Measurements from ENCODE around the gene TMEM107.
"Not testable (repeated sequence)": the region's sequence is repeated elsewhere in the genome, so short reads cannot be mapped to it uniquely, and the experiment has no call there.

TMEM107 gene

DNA sequence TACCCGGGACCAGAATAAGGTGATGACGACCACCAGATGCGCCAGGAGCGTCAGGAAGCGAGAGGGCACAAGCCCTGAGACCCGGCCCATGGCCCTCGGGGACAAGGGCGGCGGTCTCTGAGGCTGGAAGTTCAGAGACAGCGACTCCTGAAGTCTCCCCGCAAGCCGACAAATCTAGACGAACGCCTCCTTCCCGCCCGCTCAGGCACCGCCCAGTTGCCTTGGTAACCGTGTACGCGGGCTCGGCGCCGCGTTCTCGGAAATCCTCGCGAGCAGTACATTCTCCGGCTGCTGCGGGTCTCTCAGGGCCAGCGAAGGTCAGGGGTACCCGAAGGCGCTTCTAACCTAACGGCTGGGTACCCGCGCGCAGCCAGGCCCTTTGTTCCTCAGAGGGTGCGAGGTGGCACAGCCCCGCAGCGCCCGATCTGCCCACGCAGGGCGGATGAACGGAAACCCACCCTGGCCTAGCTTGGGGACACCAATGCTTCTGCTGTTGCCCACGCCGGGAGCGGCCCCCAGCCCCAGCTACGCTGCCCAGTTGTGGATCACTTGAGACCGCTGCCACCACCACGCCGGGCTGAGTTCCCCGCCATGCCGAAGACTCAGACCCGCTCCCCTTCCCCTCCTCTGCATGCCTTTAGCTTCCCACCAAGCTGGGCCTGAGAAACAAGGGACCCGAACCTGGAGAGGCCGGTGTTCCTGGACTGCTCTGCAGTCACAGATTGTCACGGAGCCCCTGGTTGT, at the start of gene TMEM107:
Gene TMEM107 (minus strand): TSS at position 184 of the 744 bp plus-strand sequence. CDS start 94 bp downstream, at position 90.
- peak; percentile 85 for DNase-seq (ENCODE audit: low spot score)

DNA sequence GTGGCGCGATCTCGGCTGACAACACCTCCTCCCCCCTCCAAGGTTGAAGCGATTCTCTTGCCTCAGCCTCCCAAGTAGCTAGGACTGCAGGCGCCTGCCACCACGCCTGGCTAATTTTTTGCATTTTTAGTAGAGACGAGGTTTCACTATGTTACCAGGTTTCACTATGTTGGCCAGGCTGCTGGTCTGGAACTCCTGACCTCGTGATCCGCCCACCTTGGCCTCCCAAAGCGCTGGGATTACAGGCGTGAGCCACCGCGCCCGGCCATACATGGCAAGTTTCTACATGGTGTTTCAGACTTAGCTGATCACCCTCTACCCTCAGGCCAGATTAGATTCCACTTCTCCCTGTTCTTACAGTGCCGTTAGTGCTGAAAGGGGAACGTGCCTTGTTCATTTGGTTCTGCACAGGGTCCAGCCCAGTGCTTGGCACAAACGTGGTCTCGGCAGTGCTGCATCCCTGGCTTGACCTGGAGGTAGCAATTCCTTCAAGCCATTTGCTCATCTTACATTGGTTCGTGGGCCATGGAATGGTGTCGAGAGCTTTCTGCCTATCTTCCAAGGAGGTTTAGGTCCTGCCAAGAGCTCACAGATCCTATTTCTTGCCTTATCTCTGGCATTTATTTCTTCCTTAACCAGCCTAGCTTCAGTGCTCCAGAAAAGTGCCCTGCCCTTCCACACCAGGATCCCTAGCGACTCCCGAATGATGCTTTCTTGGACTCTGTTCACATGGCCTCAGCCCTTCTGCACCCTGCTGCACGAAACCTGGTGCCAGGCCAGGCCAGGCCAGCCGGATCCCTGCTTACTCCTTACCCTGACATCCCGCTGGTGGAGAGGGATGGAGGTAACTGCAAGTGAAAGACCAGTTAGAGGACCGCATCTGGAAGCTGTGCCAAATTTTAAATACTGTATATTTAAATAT, 49.0 kb upstream of the TMEM107 start:
- no peak for DNase-seq (ENCODE audit: low spot score)

DNA sequence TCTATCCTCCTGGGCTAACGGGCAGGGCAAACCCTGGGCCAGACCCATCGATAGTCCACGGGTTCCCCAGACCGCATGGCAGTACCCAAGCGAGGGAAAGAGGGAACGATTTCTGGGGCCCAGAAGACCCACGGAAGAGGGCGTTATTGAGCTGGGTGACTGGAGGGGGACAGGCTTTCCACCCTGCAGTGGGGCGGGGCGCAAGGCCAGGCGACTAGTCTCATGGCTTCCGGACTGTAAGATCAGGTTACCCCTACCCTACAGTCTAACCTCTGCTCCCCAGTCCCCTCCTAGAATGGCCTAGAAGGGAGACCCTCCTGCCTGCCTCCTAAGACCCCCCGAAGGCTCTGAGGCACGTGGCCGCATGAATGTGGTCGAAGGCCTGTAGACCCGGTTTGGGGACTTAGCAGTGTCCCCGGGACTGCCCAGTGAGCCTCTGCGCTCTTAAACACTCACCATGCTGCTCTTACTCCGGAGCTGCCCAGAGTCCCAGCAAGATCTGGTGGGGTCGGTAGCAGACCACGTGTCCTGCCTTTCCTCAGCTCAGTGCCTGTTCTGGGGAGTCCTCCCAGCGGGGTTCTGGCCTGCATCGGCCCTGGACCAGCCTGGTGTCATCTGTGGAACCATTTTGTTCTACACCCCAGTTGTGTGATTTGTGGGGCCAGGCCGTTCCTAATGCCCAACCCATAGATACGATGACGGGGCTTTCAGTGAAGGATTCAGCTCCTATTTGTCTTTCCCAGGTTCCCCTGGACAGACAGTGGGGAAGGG, 47.4 kb upstream of the TMEM107 start:
- peak; percentile 56 for DNase-seq (ENCODE audit: low spot score)

DNA sequence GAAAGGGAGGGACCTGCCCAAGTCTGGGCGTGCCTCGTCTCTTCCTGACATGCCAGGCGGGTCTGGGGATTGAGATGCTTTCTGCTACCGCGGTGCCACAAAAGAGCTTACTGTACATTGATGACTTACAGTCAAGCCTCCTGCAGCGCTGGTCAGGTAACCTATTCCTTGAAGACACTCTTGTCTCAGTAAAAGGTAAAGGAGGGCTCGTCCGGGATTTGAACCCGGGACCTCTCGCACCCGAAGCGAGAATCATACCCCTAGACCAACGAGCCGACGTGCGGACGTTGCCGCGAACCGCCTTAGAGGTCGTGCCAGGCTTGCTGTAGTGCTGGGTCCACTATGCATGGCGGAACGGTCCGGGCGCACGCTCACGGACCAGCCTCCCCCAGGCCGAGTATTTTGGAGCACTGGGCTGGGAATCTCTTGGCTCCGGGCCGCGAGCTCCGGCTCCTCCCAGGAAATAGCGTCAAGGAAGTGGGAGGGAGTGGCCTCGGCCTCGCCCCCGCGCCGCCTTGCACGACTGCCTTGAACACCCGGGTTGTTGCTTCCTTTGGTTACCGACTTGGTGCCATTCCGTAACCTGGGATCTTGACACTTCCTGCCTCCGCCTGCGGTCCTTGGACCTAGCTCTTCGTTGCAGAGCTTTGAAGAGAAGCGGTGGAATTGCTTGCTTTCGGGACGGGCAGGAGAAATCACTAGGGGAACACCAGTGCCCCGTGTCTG, 46.6 kb upstream of the TMEM107 start:
- peak; percentile 97 for DNase-seq (ENCODE audit: low spot score)

DNA sequence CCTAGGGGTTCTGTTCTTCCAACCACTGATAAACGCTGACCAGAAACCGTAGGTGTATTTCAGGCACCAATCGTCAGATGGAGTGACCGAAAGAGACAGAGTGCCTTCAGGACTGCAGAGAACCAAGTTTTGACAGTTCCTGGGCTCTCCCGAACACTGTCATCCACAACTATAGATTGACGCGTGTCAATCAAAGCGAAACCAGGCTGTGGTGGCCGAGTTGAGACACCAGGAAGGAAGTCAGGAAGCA, 46.1 kb upstream of the TMEM107 start:
- no peak for DNase-seq (ENCODE audit: low spot score)

DNA sequence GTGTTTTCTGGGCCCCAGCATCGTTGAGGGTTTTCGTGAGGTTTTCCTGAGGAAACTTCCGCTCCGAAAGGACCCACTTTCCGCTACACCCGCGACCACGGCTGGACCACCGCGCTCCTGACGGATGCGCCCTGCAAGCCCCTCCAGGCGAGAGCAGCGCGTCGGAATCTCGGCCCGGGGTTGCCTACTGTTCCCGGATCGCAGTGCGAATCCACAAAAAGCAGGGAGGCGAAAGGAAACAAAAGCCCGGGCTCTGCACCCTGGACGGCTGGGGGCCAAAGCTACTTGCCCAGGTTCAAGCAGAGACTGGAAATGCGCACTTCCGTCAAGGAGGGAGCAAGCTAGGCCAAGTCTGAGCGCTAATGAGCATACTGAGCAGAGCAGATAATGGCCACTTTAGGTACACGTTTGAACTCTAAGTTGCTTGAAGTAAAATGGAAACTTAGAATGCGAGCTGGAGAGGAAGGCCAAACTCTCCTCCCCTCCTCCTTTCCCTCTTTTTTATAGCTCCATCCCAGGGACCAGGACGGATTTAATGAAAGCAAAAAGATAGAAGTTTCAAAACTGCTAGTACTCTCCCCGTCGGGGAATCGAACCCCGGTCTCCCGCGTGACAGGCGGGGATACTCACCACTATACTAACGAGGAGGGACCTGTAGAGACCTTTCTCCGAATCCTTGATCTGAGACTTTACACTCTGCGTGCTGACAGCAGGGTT, 45.6 kb upstream of the TMEM107 start:
- DNase-seq (ENCODE audit: low spot score) = peak; percentile 89

DNA sequence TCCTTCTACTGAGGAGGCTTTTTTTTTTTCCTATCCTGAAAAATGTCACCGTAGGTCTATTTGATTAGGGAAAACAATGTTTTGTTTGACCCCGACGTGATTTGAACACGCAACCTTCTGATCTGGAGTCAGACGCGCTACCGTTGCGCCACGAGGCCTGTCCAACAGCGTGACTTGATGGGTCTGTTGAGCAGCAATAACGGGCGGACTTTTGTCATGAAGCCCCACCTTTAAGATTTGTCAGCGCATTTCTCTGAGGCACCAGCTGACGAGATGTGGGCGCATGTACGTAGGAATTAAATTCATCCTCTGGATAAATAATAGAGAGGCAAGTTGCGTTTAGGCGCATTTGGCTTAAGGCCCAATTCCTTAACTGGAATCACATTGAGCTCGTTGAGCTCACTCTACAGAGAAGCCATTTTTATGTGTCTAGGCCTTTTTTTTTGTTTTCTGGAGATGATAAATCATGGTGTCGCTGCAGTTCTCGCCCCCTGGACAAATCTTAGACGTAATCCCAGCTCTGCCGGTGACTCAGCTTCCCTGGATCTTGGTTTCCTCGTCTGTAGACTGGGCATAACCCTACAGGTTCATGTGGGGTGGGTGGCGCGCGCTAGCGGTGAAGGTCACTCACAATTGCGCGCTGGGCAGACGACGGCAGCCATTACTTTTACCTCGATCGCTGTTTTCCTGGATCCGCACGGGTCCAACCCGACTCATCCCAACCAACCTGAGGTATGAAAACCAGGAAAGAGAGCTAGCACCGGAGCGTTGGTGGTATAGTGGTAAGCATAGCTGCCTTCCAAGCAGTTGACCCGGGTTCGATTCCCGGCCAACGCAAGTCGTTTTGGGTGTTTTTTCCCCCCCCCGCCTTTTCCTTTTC, 44.8 kb upstream of the TMEM107 start:
- peak; percentile 94 for DNase-seq (ENCODE audit: low spot score)

DNA sequence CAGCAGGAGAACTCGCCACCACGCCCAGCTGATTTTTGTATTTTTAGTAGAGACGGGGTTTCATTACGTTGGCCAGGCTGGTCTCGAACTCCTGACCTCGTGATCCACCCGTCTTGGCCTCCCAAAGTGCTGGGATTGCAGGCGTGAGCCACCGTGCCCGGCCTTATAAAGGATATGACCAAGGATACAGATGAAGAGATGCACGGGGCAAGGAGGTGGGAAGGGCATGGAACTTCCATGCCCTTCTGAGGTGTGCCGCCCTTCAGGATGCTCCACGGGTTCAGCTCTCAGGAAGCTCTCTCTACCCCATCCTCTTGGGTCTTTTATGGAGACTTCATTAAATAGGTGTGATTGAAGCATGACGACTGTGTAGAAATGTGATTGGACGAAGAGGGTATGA, 37.8 kb upstream of the TMEM107 start:
- DNase-seq (ENCODE audit: low spot score) = not testable (repeated sequence)

DNA sequence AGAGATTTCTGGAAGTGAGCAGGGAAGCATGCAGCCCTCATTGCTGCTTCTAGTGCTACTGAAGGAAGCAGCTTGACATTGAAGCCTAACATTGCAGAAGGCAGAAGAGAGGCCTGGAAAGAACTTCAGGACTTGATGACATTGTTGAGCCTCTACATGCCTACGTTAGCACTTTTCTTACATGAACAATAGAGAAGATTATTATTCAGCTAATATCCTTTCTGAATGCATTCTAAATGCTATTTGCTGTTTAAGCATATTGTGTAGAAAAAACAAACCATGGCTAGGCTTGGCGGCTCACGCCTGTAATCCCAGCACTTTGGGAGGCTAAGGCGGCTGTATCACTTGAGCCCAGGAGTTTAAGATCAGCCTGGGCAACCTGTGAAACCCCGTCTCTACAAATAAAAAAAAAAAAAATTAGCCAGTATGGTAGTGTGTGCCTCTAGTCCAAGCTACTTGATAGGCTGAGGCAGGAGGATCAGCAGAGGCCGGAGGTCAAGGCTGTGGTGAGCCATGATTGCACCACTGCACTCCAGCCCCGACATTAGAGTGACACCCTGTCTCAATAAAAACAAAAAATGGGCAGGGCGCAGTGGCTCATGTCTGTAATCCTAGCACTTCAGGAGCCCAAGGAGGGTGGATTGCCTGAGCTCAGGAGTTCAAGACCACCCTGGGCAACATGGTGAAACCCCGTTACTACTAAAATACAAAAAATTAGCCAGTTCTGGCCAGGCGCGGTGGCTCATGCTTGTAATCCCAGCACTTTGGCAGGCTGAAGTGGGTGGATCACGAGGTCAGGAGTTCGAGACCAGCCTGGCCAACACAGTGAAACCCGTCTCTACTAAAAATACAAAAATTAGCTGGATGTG, 36.4 kb upstream of the TMEM107 start:
- no peak for DNase-seq (ENCODE audit: low spot score)

DNA sequence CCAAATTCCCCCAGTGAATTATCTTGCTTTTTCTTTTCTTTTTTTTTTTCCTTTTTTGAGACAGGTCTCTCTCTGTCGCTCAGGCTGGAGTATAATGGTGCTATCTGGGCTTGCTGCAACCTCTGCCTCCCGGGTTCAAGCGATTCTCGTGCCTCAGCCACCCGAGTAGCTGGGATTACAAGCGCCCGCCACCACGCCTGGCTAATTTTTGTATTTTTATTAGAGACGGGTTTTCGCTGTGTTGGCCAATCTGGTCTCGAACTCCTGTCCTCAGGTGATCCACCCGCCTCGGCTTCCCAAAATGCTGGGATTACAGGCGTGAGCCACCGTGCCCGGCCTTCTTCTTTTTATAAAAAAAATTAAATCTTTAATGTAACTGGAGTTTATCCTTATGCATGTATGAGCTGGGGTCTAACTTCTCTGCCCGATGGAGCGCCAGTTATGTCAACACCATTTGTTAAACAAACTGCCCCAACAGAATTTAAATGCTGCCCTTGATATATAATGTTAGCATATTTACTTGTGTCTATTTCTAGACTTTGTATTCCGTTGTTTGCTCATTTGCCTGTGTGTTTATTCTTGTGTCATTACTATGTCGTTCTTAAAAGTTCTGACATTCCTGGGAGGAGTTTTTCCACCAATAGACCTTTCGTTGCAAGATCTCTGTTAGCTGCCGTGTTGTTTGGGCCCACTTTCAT, 34.7 kb upstream of the TMEM107 start:
- DNase-seq (ENCODE audit: low spot score) = no peak

DNA sequence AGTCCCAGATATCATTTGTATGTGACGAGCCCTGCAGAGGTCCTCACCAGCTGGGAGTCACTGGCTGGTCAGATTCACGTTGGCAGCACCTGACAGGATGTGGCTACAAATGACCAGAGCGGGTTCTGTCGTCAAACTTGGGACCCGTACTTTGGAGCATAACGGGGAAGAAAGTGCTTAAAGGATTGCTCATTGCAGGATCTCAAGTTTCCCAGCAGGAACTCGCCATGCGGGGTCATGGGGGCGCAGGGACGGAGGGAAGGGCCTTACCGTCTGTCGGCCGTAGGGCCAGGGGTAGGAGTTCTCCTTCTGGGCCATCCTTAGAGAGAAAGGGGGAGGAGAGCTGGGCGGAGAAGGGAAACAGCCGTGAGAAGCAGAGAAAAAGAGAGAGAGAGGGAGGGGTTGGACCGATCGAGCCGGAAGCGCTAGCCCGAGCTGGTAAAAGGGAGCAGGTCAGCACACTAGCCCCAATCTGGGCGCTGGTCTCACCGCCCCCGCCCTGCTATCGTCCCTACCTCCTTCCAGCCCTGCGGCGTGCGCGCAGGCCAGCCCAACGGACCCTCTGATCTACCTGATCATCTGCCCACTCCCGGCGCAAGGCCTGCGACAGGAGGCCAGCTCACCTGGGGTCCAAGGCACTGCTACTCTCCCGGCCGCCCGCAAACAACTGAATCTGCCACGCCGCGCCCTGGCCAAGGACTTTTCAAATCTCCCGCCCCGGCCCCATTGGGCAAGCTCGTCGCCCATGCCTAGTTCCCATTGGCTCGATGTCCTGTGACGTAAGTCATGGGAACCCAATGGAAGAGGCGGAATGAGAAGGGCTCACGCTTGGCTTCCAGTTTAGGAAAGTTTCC, 34.0 kb upstream of the TMEM107 start, which contains the start of gene AURKB:
Gene AURKB (minus strand): TSS at position 669 of the 854 bp plus-strand sequence. CDS start 351 bp downstream, at position 318.
- peak; percentile 96 for DNase-seq (ENCODE audit: low spot score)

DNA sequence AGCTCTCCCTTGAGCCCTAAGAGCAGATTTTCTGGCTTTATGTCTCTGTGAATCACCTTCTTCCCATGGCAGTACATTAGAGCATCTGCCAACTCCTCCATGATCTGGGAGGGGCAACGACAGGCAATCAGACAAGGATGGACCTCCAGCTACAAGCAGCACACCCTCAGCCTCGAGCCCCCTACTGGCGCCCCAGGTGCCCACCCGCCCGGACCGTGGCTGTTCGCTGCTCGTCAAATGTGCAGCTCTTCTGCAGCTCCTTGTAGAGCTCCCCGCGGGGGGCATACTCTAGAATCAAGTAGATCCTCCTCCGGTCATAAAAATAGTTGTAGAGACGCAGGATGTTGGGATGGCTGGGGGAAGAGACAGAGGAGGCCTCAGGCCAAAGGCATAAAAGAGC, 30.4 kb upstream of the TMEM107 start:
- DNase-seq (ENCODE audit: low spot score) = no peak

DNA sequence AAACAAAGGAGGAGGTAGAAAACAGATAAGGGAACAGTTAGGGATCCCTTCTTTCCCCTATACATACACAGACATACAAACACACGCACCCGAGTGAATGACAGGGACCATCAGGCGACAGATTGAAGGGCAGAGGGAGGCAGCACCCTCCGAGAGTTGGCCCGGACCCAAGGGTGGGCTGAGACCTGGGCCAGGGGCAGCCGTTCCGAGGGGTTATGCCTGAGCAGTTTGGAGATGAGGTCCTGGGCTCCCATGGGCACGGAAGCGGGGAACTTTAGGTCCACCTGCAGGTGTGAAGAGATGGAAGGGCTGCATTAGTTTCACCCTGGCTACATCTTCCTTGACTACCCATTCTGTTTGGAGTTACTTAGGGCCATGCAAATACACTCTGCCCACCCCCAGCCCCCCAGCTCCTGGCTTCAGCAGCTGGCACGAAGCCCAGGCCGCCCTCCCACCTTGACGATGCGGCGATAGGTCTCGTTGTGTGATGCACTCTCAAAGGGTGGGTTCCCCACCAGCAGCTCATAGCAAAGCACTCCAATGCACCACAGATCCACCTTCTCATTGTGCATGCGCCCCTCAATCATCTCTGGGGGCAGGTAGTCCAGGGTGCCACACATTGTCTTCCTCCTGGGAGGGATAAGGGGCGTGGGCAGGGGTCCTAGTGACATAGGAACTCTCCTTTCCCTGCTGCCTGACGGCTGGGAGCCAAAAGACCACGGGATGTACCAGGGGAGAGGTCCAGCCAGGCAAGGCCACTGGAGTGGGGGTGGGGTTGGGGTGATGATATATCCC, 28.8 kb upstream of the TMEM107 start:
- no peak for DNase-seq (ENCODE audit: low spot score)

DNA sequence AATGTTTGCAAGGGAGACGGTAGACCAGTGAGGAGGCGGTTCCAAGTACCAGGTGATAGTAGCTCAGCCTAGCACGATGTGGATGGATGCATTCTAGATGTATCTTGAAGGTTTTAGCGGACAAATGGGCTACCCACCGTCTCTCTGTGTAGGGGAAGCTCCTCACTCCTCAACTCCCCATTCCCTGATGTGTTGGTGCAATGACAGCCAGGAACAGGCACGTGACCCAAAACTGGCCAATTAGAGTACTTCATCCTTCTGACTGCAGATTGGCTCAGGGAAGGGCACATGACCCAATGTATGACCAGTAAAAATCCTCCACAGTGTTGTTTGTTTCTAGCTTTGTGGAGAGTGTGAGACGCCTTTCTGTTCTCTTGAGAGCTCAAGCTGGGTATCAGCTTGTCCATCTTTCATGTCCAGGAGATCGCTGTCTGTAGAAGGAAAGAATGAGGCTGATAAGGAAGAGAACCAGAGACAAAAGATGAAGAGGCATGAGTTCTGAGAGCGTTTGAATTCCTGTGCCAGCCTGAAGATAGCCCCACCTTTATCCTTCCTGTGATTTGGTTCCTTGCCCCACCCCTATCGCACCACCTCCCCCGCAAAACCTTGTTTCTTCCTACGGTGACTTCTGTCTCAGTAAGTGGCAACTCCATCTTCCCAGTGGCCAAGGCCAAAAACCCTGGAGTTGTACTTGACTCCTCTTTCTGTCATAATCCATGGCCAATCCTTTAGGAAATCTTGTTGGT, 16.1 kb upstream of the TMEM107 start:
- peak; percentile 89 for DNase-seq (ENCODE audit: low spot score)

DNA sequence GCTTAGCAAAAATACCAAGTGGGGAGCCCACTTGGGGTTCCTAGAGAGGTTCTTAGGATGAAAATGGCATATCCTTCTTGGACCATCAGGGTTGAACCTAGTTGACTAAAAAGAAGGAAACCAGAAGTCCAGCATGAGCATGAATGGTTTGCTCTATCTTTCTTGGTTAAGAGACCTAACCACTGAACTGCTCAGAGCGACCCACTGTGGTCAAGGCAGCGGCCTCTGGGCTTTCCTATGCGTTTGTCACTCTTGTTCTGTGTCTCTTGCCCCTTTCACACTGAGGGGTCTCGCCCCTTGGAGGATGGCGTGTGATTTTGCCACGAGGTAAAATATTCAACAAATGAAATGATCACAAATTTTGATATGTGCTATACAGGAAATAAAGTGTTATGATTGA, 14.3 kb upstream of the TMEM107 start:
- no peak for DNase-seq (ENCODE audit: low spot score)

All from kidney tubule cell (primary cell).